ENCODE results near the gene APH1A. TPM values are rescaled to one million over a fixed set of nuclear protein-coding genes. Genes with fewer than 3 reads are reported as not detected.

APH1A gene
- total RNA-seq, 1 experiment from 2014 or later: 211 TPM

DNA sequence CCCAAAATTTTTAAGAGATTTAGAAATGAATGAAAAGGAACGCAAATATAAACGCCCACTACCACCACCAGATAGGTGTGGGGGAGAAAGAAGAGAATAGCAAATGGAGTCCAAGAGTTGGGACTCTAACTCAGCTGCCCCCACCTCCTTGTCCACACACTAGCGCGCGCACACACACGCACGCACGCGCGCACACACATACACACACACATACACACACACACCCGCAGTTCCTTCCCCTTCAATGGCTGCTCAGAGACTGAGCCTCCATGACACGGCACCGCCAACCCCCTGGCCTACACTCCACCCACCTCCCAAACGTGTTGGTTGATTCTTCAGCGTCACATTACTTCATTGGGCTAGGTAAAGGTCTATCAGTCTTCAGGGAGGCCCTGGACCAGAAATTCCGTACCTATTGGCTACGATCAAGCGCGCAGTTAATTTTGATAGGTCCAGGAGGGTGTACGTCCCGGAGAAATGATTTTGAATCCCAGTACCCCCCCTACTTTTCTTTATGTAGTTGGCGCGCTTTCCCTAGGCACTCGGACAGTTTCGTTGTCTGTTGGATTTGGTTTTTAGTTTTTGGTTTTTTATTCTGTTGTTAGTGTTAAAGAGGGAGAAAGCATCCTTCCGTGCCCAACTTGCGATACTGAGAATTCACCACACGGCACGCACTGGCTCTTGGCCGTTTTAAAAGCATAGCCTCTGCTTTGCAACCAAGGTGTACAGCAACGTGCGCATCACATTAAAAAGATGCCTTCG is 32.8 kb downstream of the APH1A start, which contains the start of gene ANP32E:
Gene ANP32E, minus strand, starts transcription at position 261 of the 762 bp plus-strand sequence. CDS start 326 bp downstream, outside the sequence.
- Histone ChIP-seq H3K36me3 (ENCODE audit: low read depth, low read length) (peaks cover 2% of the 10 kb centered on the region; the same call in 1 of the 2 replicates), H3K9ac (ENCODE audit: low read length) (peak within 1 kb of the TSS; percentile 79), H3K27me3 (ENCODE audit: low read length) (no peaks in the 10 kb centered on the region), H3K27ac (ENCODE audit: low read length) (peak within 1 kb of the TSS; percentile 80), H3K79me2 (ENCODE audit: low read length) (peaks cover 48% of the 10 kb centered on the region), H3K4me3 (ENCODE audit: low read length) (peak within 1 kb of the TSS; percentile 77), H3K4me1 (ENCODE audit: insufficient read depth, low read length) (peaks cover 22% of the 10 kb centered on the region), H3K9me2 (replicated peaks; ENCODE audit: low read length) (no peaks in the 10 kb centered on the region), H3F3A (ENCODE audit: low read length, unreplicated experiment) (no peaks in the 10 kb centered on the region), H2AFZ (ENCODE audit: low read length) (peak within 1 kb of the TSS; percentile 84), H3K4me2 (ENCODE audit: low read length) (peak within 1 kb of the TSS; percentile 83), H3K9me3 (ENCODE audit: low read length) (no peaks in the 10 kb centered on the region), H4K20me1 (ENCODE audit: low read length) (peaks cover 4% of the 10 kb centered on the region; the same call in 1 of the 2 replicates)
- peak; percentile 100 for DNase-seq
- intact Hi-C loops (cut with micrococcal nuclease): loop anchor here (1.0 kb wide), 1 partner anchor 46 kb away; the partner anchor contains the start of gene CIART
- BruUV-seq (replicated peaks): no TSS peak
- CTCF ChIA-PET: no interaction called here
- TF ChIP-seq EZH2 (IDR thresholded peaks at IDR 0.05; ENCODE audit: low read length, unreplicated experiment) (no peak), CTCF (conservative IDR thresholded peaks at IDR 0.05; ENCODE audit: low read depth, low read length) (no peak; the same call in 1 of the 2 replicates), EZH2phosphoT487 (IDR thresholded peaks at IDR 0.05; ENCODE audit: borderline replicate concordance, low read length) (no peak)
- peak; percentile 89 for ATAC-seq
- POLR2A ChIA-PET (ENCODE audit: unreplicated experiment): no interaction called here

- DNase-seq (no peak), ATAC-seq (no peak)
- Histone ChIP-seq H3K27me3 (ENCODE audit: low read length) (no peaks in the 10 kb centered on the region), H4K20me1 (ENCODE audit: low read length) (peaks cover 4% of the 10 kb centered on the region; the same call in 1 of the 2 replicates), H3F3A (ENCODE audit: low read length, unreplicated experiment) (no peaks in the 10 kb centered on the region), H3K36me3 (ENCODE audit: low read depth, low read length) (peaks cover 6% of the 10 kb centered on the region; the same call in 1 of the 2 replicates), H3K27ac (ENCODE audit: low read length) (peak overlapping the region; percentile 36), H3K4me1 (ENCODE audit: insufficient read depth, low read length) (peaks cover 22% of the 10 kb centered on the region), H3K4me3 (ENCODE audit: low read length) (peak overlapping the region; percentile 77), H3K79me2 (ENCODE audit: low read length) (peaks cover 54% of the 10 kb centered on the region), H3K9me3 (ENCODE audit: low read length) (no peaks in the 10 kb centered on the region), H3K9ac (ENCODE audit: low read length) (peak overlapping the region; percentile 79), H3K4me2 (ENCODE audit: low read length) (peak overlapping the region; percentile 83), H3K9me2 (replicated peaks; ENCODE audit: low read length) (no peaks in the 10 kb centered on the region), H2AFZ (ENCODE audit: low read length) (peak overlapping the region; percentile 69)
- CTCF ChIA-PET: no interaction called here
- BruUV-seq (replicated peaks): TSS peak; percentile 84
- intact Hi-C loops (cut with micrococcal nuclease): no loop called here
- no peak; the same call in 1 of the 2 replicates for TF ChIP-seq CTCF (conservative IDR thresholded peaks at IDR 0.05; ENCODE audit: low read depth, low read length)
- TF ChIP-seq EZH2 (IDR thresholded peaks at IDR 0.05; ENCODE audit: low read length, unreplicated experiment): no peak
- TF ChIP-seq EZH2phosphoT487 (IDR thresholded peaks at IDR 0.05; ENCODE audit: borderline replicate concordance, low read length): no peak
- POLR2A ChIA-PET (ENCODE audit: unreplicated experiment): no interaction called here
Measured at GRCh38 chr1:150235294-150235851, 33.4 kb downstream of the APH1A start.

Data from PC-3 (cell line).